Sigmoid colon (tissue), 4 donors: Measurements from ENCODE around the gene C14orf93.

Experiments used
- CTCF ChIP-seq, 4 experiments: fragments of 450-650 bp in 3 of 4; fragments of 200-600 bp in 1 of 4; IDR thresholded peaks; one replicate each; pipeline ENCODE4 v1.5.1; 2016 to 2019; ENCODE audit warnings: antibody characterized with exemption in 4 of 4, mild to moderate bottlenecking in 3 of 4, moderate library complexity in 2 of 4
- EP300 ChIP-seq, 4 donors: sonication (generic); formaldehyde crosslinking; IDR thresholded peaks; one replicate each; pipeline ENCODE4 v1.6.1; 2017; ENCODE audit warnings: antibody characterized with exemption in 4 of 4
- POLR2A ChIP-seq, 2 donors: fragments of 450-650 bp; IDR thresholded peaks; one replicate each; pipeline ENCODE4 v1.6.1; 2016; ENCODE audit warnings: antibody characterized with exemption in 2 of 2, mild to moderate bottlenecking in 2 of 2, moderate library complexity in 2 of 2
- POLR2AphosphoS5 ChIP-seq, 4 donors: sonication (generic); formaldehyde crosslinking; IDR thresholded peaks; one replicate each; pipeline ENCODE4 v1.6.1; 2017; ENCODE audit warnings: antibody characterized with exemption in 4 of 4

GRCh38 chr14:23018107-23018506, 8.2 kb upstream of the C14orf93 start:
- TF ChIP-seq POLR2A (IDR thresholded peaks at IDR 0.05) = no peak
- TF ChIP-seq CTCF (IDR thresholded peaks at IDR 0.05) = no peak
- no peak for TF ChIP-seq POLR2AphosphoS5 (IDR thresholded peaks at IDR 0.05)
- no peak for TF ChIP-seq EP300 (IDR thresholded peaks at IDR 0.05)
